ENCODE results near the gene FLNB.

The FLNB gene

GRCh38 chr3:58084166-58084565 lies 75.9 kb downstream of the FLNB start:
- no peak overlapping the region for H2AFZ ChIP-seq (ENCODE audit: low read length)
- no peak overlapping the region for H3K4me3 ChIP-seq (ENCODE audit: low read depth, low read length, poor library complexity, severe bottlenecking)
- TF ChIP-seq CTCF (IDR thresholded peaks at IDR 0.05; ENCODE audit: low read length) (no peak), EZH2 (IDR thresholded peaks at IDR 0.05; ENCODE audit: borderline replicate concordance, low read length) (no peak)
- H3K36me3 ChIP-seq (ENCODE audit: insufficient read depth, low read length) = no peaks in the 10 kb centered on the region
- H3K27ac ChIP-seq (ENCODE audit: low read depth, low read length, poor library complexity, severe bottlenecking) = no peak overlapping the region
- no peaks in the 10 kb centered on the region for H3K9me2 ChIP-seq (ENCODE audit: low read depth, low read length)
- no peaks in the 10 kb centered on the region for H3K27me3 ChIP-seq (ENCODE audit: insufficient read depth, low read length)
- H3F3A ChIP-seq (ENCODE audit: insufficient read depth, low read length) = no peaks in the 10 kb centered on the region
- no peak overlapping the region for H3K9ac ChIP-seq (ENCODE audit: low read length)
- no peaks in the 10 kb centered on the region for H3K9me3 ChIP-seq (ENCODE audit: low read length)
- no peaks in the 10 kb centered on the region for H4K20me1 ChIP-seq (ENCODE audit: insufficient read depth, low read length)
- no peak overlapping the region for H3K4me2 ChIP-seq (ENCODE audit: low read length)
- H3K4me1 ChIP-seq (ENCODE audit: insufficient read depth, low read length, severe bottlenecking) = no peaks in the 10 kb centered on the region
- H3K79me2 ChIP-seq (ENCODE audit: insufficient read depth, low read length) = no peaks in the 10 kb centered on the region

- no peaks in the 10 kb centered on the region for H3K9me2 ChIP-seq (ENCODE audit: low read depth, low read length)
- H3K9ac ChIP-seq (ENCODE audit: low read length) = no peak overlapping the region
- no peaks in the 10 kb centered on the region for H3K36me3 ChIP-seq (ENCODE audit: insufficient read depth, low read length)
- no peaks in the 10 kb centered on the region for H4K20me1 ChIP-seq (ENCODE audit: insufficient read depth, low read length)
- no peaks in the 10 kb centered on the region for H3F3A ChIP-seq (ENCODE audit: insufficient read depth, low read length)
- TF ChIP-seq EZH2 (IDR thresholded peaks at IDR 0.05; ENCODE audit: borderline replicate concordance, low read length) = no peak
- no peak for TF ChIP-seq CTCF (IDR thresholded peaks at IDR 0.05; ENCODE audit: low read length)
- H3K79me2 ChIP-seq (ENCODE audit: insufficient read depth, low read length) = no peaks in the 10 kb centered on the region
- H3K4me2 ChIP-seq (ENCODE audit: low read length) = no peak overlapping the region
- H3K27ac ChIP-seq (ENCODE audit: low read depth, low read length, poor library complexity, severe bottlenecking) = no peak overlapping the region
- H2AFZ ChIP-seq (ENCODE audit: low read length) = no peak overlapping the region
- H3K4me1 ChIP-seq (ENCODE audit: insufficient read depth, low read length, severe bottlenecking) = no peaks in the 10 kb centered on the region
- no peak overlapping the region for H3K4me3 ChIP-seq (ENCODE audit: low read depth, low read length, poor library complexity, severe bottlenecking)
- H3K9me3 ChIP-seq (ENCODE audit: low read length) = no peaks in the 10 kb centered on the region
- no peaks in the 10 kb centered on the region for H3K27me3 ChIP-seq (ENCODE audit: insufficient read depth, low read length)
Measured at GRCh38 chr3:58084788-58085543, 76.7 kb downstream of the FLNB start.

- no peak overlapping the region for H3K4me3 ChIP-seq (ENCODE audit: low read depth, low read length, poor library complexity, severe bottlenecking)
- no peaks in the 10 kb centered on the region for H3K27me3 ChIP-seq (ENCODE audit: insufficient read depth, low read length)
- H3K9me3 ChIP-seq (ENCODE audit: low read length) = no peaks in the 10 kb centered on the region
- TF ChIP-seq EZH2 (IDR thresholded peaks at IDR 0.05; ENCODE audit: borderline replicate concordance, low read length) (no peak), CTCF (IDR thresholded peaks at IDR 0.05; ENCODE audit: low read length) (no peak)
- H3K27ac ChIP-seq (ENCODE audit: low read depth, low read length, poor library complexity, severe bottlenecking) = no peak overlapping the region
- no peaks in the 10 kb centered on the region for H3K36me3 ChIP-seq (ENCODE audit: insufficient read depth, low read length)
- no peaks in the 10 kb centered on the region for H3K79me2 ChIP-seq (ENCODE audit: insufficient read depth, low read length)
- H4K20me1 ChIP-seq (ENCODE audit: insufficient read depth, low read length) = no peaks in the 10 kb centered on the region
- H2AFZ ChIP-seq (ENCODE audit: low read length) = no peak overlapping the region
- no peak overlapping the region for H3K4me2 ChIP-seq (ENCODE audit: low read length)
- no peaks in the 10 kb centered on the region for H3F3A ChIP-seq (ENCODE audit: insufficient read depth, low read length)
- H3K9me2 ChIP-seq (ENCODE audit: low read depth, low read length) = no peaks in the 10 kb centered on the region
- no peaks in the 10 kb centered on the region for H3K4me1 ChIP-seq (ENCODE audit: insufficient read depth, low read length, severe bottlenecking)
- H3K9ac ChIP-seq (ENCODE audit: low read length) = no peak overlapping the region
Measured at GRCh38 chr3:58085616-58086015, 77.4 kb downstream of the FLNB start.
